GM13976 (cell line): ENCODE data around the gene LAMA5.

Source experiments
- DNase-seq: peaks from one replicate; pipeline ENCODE4 v3.0.0; 2012; ENCODE audit warnings: low spot score
- in situ Hi-C: fragments of 300-500 bp; cut with MboI; formaldehyde crosslinking; loops from one replicate; pipeline ENCODE4 v1.12.0; 2022; ENCODE audit warnings: low sequenced_read_pairs, mixed read lengths, inconsistent platforms; ENCODE audit not compliant: unreplicated experiment
- TF ChIP-seq, protein P1 (sequence below): IDR thresholded peaks from 2 replicates; pipeline ENCODE4 v1.5.1; 2012; ENCODE audit warnings: borderline replicate concordance, mild to moderate bottlenecking; ENCODE audit not compliant: insufficient read depth; ENCODE audit errors: extremely low read depth, missing control alignments, control extremely low read depth

The LAMA5 gene

DNA sequence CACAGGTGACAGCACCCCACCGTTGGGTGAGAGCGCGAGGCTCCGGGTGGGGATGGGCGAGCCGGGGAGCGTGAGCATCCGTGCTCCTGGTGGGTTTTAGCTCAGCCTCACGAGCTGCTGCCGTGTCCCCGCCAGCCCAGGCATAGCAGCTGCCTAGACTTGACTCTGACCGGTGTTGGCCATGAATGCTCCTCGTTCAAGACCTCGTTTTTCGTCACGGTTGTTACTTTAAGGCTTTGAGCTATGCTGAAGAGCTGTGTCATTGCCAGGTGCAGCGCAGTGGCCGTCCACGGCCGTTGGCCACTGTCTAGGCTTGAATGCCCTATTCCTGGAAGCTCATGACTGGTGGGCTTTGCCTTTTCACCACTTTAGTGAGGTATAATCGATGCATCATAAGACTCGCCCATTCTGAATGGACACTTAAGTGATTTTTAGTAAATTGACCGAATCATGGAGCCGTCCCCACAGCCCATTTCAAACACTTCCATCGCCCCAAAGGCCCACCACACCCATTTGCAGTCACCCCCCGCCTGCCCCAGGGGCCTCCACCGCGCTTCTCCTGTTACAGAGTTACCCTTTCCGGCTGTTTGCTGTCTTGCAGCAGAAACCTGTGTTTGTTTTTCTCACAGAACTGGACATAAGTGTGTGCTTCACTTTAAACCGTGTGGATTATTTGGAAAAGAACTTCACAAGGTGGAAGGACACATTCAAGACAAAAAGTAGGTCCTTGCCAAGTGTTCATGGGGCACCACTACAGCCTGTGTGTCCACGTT, 85.8 kb downstream of the LAMA5 start:
- in situ Hi-C loops = no loop called here
- DNase-seq = no peak
- TF ChIP-seq, protein P1, sequence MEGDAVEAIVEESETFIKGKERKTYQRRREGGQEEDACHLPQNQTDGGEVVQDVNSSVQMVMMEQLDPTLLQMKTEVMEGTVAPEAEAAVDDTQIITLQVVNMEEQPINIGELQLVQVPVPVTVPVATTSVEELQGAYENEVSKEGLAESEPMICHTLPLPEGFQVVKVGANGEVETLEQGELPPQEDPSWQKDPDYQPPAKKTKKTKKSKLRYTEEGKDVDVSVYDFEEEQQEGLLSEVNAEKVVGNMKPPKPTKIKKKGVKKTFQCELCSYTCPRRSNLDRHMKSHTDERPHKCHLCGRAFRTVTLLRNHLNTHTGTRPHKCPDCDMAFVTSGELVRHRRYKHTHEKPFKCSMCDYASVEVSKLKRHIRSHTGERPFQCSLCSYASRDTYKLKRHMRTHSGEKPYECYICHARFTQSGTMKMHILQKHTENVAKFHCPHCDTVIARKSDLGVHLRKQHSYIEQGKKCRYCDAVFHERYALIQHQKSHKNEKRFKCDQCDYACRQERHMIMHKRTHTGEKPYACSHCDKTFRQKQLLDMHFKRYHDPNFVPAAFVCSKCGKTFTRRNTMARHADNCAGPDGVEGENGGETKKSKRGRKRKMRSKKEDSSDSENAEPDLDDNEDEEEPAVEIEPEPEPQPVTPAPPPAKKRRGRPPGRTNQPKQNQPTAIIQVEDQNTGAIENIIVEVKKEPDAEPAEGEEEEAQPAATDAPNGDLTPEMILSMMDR = no peak

DNA sequence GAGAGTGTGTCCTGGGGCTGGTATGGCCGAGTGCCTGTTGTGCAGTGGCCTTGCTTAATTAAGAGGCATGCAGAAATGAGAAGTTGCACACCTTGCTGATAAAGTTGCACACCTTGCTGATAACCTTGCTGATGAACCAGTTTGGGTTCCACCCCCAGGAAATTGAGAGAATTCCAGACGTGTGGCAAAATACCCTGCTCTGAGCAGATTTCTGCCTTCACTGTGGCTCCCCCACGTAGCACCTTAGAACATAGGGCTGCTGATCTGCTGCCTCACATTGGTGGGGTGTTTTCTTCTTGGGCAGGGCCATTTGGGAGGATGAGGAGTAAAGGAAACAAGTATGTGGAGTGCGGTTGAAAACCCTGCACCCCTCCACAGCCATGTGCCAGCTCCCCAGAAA, 86.8 kb downstream of the LAMA5 start:
- TF ChIP-seq, protein P1 = no peak
- in situ Hi-C loops = no loop called here

DNA sequence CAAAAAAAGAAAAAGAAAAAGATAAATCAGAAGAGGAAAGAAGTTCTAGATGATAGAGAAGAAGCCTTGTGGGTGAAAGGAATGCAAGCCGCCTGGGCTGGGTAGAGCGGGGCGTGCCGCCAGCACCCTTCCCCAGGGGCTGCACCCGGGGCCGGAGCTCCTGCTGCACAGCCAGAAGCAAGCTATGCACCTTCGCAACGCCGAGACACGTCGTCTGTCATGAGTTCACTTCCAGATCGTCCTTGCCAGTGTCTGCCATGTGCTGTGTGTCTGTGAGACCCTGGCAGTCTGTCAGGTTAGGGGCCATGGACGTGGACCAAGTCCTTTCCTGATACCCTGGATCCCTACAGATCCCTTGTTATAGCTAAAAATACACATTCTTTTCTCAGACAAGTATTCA, 89.9 kb downstream of the LAMA5 start:
- in situ Hi-C loops = no loop called here
- TF ChIP-seq, protein P1 = no peak
- no peak for DNase-seq

More for the DNA sequence above, 86.8 kb downstream of the LAMA5 start:
- DNase-seq = no peak

DNA sequence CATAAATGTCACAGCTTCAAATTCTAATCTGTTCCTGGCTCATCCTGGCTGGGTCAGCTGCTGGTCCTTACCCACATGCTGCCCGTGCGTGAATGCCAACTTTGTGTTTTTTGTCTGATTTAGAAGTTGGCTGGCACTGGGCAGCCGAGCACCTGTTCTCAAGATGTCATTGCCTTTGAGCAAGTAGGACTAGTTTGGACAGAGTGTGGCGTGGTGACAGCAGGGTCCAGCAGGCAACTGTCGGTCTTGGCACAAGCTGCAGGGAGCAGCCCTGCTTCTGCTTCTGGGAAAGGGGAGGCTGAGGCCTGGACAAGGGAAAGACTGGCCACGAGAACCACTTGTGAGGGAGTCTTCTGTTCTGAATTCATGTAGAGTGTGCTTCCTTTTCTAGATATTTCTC, 90.7 kb downstream of the LAMA5 start:
- TF ChIP-seq, protein P1 = no peak
- in situ Hi-C loops = no loop called here
- no peak for DNase-seq

DNA sequence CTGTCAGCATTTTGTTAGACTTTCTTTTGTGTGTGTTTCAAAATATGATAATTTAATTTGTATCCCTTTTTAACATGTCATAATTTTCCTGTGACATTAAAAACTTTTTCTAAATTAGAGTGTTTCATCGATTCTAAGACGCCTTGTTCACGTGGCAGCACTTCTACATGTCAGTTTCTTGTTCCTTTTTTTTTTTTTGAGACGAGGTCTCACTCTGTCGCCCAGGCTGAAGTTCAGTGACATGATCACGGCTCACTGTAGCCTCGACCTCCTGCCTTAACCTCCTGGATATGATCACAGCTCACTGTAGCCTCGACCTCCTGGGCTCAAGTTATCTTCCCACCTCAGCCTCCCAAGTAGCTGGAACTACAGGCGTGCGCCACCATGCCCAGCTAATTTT, 91.9 kb downstream of the LAMA5 start:
- no peak for DNase-seq
- in situ Hi-C loops = no loop called here
- TF ChIP-seq, protein P1 = no peak

DNA sequence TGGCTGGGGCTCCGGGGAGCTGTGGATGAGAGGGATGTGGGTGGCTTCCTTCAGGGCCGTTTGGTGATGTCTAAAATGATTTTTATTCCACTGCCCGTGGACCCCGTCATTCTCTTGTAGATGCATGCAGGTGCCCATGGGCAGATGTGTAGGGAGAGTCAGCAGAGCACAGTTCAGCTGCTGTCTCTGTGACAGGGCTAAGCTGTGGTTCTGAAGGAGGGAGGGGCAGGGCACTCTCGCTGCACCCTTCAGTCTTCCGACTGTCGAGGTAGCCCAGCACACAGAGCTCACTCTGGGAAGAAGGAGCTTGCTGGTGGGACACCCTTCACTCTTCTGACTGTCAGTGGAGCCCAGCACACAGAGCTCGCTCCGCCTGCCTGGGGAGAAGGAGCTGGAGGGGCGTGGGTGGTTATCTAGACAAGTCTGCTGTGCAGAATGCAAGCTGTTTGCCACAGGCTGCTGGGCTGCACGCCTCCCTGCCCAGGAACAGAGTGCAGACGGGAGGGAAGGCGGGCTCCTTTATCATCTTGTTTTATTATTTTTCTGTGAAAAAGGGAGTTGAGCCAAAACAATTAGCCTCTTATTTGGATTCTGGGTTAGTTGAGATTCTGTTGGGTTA, 92.7 kb downstream of the LAMA5 start:
- DNase-seq = no peak
- in situ Hi-C loops = no loop called here
- TF ChIP-seq, protein P1 = no peak
